ENCODE measurements around the gene ANKRD23.
"Not testable (repeated sequence)": the region's sequence is repeated elsewhere in the genome, so short reads cannot be mapped to it uniquely, and the experiment has no call there.

ANKRD23 gene

DNA sequence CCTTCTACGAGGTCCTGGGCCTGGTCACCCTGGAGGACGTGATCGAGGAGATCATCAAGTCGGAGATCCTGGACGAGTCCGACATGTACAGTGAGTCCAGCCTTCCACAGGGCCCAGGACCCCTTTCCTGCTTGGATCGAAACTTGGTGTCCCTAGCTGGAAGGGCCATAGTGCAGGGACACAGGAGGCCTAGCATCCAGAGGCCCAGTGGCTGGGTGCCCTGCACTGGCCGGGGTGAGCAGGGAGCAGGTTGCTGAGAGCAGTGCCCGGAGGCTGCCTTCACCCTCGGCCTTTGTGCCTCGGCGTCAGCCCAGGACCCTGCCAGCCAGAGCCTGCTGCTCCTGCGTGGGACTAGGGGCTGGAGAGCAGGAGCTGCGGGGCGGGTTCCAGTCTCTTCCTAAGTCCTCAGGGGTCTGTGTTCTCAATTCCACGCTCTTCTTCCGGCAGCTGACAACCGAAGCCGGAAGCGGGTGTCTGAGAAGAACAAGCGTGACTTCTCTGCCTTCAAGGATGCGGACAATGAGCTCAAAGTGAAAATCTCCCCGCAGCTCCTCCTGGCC lies 46.7 kb downstream of the ANKRD23 start:
- H3K36me3 ChIP-seq (replicated peaks; ENCODE audit: low read depth, low read length): peaks cover 4% of the 10 kb centered on the region
- no peak for TF ChIP-seq EZH2phosphoT487 (IDR thresholded peaks at IDR 0.05; ENCODE audit: low read depth)
- TF ChIP-seq, protein P1, sequence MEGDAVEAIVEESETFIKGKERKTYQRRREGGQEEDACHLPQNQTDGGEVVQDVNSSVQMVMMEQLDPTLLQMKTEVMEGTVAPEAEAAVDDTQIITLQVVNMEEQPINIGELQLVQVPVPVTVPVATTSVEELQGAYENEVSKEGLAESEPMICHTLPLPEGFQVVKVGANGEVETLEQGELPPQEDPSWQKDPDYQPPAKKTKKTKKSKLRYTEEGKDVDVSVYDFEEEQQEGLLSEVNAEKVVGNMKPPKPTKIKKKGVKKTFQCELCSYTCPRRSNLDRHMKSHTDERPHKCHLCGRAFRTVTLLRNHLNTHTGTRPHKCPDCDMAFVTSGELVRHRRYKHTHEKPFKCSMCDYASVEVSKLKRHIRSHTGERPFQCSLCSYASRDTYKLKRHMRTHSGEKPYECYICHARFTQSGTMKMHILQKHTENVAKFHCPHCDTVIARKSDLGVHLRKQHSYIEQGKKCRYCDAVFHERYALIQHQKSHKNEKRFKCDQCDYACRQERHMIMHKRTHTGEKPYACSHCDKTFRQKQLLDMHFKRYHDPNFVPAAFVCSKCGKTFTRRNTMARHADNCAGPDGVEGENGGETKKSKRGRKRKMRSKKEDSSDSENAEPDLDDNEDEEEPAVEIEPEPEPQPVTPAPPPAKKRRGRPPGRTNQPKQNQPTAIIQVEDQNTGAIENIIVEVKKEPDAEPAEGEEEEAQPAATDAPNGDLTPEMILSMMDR (IDR thresholded peaks at IDR 0.05; ENCODE audit: low read depth, low read length): no peak
- H2AFZ ChIP-seq (ENCODE audit: low read depth, low read length): no peak overlapping the region
- H3K9ac ChIP-seq (ENCODE audit: low read length): no peak overlapping the region
- no peaks in the 10 kb centered on the region for H3K9me3 ChIP-seq (ENCODE audit: insufficient read depth, low read length)
- H3K4me2 ChIP-seq (ENCODE audit: low read length): no peak overlapping the region
- no peak overlapping the region for H3K27ac ChIP-seq (ENCODE audit: low read length)
- no peaks in the 10 kb centered on the region for H3K79me2 ChIP-seq (ENCODE audit: low read length)
- H4K20me1 ChIP-seq (ENCODE audit: insufficient read depth, low read length): no peaks in the 10 kb centered on the region
- H3K27me3 ChIP-seq (ENCODE audit: low read depth, low read length): no peaks in the 10 kb centered on the region
- H3K4me3 ChIP-seq (ENCODE audit: low read length): no peak overlapping the region
- peaks cover 7% of the 10 kb centered on the region; the same call in 1 of the 2 replicates for H3K4me1 ChIP-seq (ENCODE audit: low read length)

DNA sequence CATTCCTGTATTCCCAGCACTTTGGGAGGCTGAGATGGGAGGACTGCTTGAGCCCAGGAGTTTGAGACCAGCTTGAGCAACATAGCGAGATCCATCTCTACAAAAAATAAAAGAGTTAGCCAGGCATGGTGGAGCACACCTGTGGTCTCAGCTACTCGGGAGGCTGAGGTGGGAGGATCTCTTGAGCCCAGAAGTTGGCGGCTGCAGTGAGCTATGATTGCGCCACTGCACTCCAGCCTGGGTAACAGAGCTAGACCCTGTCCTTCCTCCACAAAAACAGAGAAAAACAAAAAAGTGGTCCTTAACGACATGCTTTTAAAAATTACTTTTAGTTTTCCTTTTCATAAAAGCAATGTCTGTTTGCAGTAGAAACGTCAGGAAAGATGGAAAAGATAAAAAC lies 47.3 kb downstream of the ANKRD23 start:
- not testable (repeated sequence) for H3K4me2 ChIP-seq (ENCODE audit: low read length); H3K27me3 ChIP-seq (ENCODE audit: low read depth, low read length); H3K36me3 ChIP-seq (replicated peaks; ENCODE audit: low read depth, low read length); H3K4me3 ChIP-seq (ENCODE audit: low read length); H3K9ac ChIP-seq (ENCODE audit: low read length); H4K20me1 ChIP-seq (ENCODE audit: insufficient read depth, low read length); H3K9me3 ChIP-seq (ENCODE audit: insufficient read depth, low read length); H3K79me2 ChIP-seq (ENCODE audit: low read length); H3K27ac ChIP-seq (ENCODE audit: low read length); H3K4me1 ChIP-seq (ENCODE audit: low read length); H2AFZ ChIP-seq (ENCODE audit: low read depth, low read length)

DNA sequence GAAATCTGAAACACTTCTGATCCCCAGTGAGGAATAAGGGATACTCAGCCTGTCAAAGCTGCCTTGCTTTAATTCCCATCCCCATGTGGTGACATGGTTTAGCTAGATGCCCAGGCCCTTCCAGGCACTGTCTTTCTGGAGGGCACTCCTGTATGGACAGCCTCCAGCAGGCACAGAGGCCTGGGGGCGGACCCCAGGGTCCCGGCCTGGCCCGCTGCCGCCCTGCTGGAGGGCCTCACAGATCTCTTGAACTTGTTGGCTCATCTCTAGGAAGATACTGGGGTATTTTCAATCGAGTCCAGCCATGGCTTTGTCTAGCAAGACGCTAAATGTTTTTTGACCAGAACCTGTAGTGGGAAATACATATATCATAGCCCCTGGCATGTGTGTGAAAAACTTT lies 48.7 kb downstream of the ANKRD23 start:
- Histone ChIP-seq H3K27ac (ENCODE audit: low read length) (no peak overlapping the region), H3K4me1 (ENCODE audit: low read length) (no peaks in the 10 kb centered on the region), H3K4me2 (ENCODE audit: low read length) (no peak overlapping the region), H4K20me1 (ENCODE audit: insufficient read depth, low read length) (no peaks in the 10 kb centered on the region), H3K9me3 (ENCODE audit: insufficient read depth, low read length) (no peaks in the 10 kb centered on the region), H3K9ac (ENCODE audit: low read length) (no peak overlapping the region), H3K27me3 (ENCODE audit: low read depth, low read length) (no peaks in the 10 kb centered on the region), H3K36me3 (replicated peaks; ENCODE audit: low read depth, low read length) (no peaks in the 10 kb centered on the region), H2AFZ (ENCODE audit: low read depth, low read length) (no peak overlapping the region), H3K79me2 (ENCODE audit: low read length) (no peaks in the 10 kb centered on the region), H3K4me3 (ENCODE audit: low read length) (no peak overlapping the region)
- TF ChIP-seq, protein P1 (IDR thresholded peaks at IDR 0.05; ENCODE audit: low read depth, low read length): no peak
- no peak for TF ChIP-seq EZH2phosphoT487 (IDR thresholded peaks at IDR 0.05; ENCODE audit: low read depth)

DNA sequence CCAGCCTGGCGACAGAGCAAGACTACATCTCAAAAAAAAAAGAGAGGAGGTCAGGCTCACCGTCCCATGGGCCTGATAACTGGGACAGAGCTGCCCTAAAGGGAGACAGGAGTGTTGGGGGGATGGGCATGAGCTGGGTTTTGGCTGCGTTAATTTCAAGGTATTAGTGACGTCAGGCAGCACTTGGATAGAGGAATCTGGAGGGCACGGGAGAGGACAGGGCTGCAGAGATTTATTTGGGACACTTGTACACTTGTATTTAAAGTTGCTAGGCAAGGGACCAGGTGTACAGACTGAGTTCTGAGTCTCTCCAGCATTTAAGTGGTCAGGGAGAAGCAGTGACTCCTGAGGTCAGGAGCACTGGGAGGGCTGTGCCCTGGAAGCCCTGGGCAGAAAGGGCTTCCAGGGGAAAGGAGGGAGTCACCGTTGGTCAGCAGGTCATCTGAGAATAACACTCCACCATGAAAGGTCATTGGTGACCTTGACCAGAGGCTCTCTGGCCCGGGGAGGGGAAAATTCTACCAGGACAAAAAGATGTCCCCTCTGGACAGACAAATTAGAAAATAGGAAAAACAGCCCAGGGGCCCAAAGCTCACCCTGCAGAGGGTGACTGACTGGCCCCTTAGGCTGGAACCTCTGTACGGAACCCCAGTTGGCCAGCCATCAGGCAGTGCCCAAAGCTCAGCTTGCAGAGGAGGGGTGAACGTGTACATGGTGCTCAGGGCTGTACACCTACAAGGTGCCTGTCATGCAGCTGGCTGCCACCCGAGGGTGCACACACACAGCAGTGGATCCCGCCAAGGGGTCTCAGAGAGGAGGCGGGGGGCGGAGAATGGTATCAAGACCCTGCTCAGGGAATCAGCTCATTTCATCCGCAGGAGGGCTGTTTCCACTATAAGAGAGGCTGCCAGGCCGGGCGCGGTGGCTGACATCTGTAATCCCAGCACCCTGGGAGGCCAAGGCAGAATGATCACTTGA lies 50.8 kb downstream of the ANKRD23 start:
- Histone ChIP-seq H3K36me3 (replicated peaks; ENCODE audit: low read depth, low read length) (no peaks in the 10 kb centered on the region), H3K27me3 (ENCODE audit: low read depth, low read length) (no peaks in the 10 kb centered on the region)

More for the DNA sequence above, 50.8 kb downstream of the ANKRD23 start:
- H3K4me2 ChIP-seq (ENCODE audit: low read length): no peak overlapping the region
- TF ChIP-seq, protein P1 (IDR thresholded peaks at IDR 0.05; ENCODE audit: low read depth, low read length): no peak
- no peak for TF ChIP-seq EZH2phosphoT487 (IDR thresholded peaks at IDR 0.05; ENCODE audit: low read depth)
- no peaks in the 10 kb centered on the region for H3K9me3 ChIP-seq (ENCODE audit: insufficient read depth, low read length)
- no peaks in the 10 kb centered on the region for H4K20me1 ChIP-seq (ENCODE audit: insufficient read depth, low read length)
- no peak overlapping the region for H3K4me3 ChIP-seq (ENCODE audit: low read length)
- no peak overlapping the region for H3K9ac ChIP-seq (ENCODE audit: low read length)
- no peaks in the 10 kb centered on the region for H3K4me1 ChIP-seq (ENCODE audit: low read length)
- H3K27ac ChIP-seq (ENCODE audit: low read length): no peak overlapping the region
- H2AFZ ChIP-seq (ENCODE audit: low read depth, low read length): no peak overlapping the region
- H3K79me2 ChIP-seq (ENCODE audit: low read length): no peaks in the 10 kb centered on the region
